ACC112 (cell line): ENCODE results near the gene PSORS1C2.
"Not testable (repeated sequence)": the region's sequence is repeated elsewhere in the genome, so short reads cannot be mapped to it uniquely, and the experiment has no call there.

ENCODE experiments used
- H2AFZ ChIP-seq: fragments of 200-600 bp; sonication (generic); one replicate; pipeline ENCODE4 v1.6.0; 2017; ENCODE audit warnings: antibody characterized with exemption, low read length; ENCODE audit not compliant: unreplicated experiment
- H3K27ac ChIP-seq: fragments of 200-600 bp; sonication (generic); 2 replicates; pipeline ENCODE4 v1.5.1; 2014; ENCODE audit warnings: low read depth, mild to moderate bottlenecking, antibody characterized with exemption, low read length, moderate library complexity
- H3K27me3 ChIP-seq: fragments of 200-600 bp; sonication (generic); 2 replicates; pipeline ENCODE4 v1.6.1; 2014; ENCODE audit warnings: mild to moderate bottlenecking, antibody characterized with exemption, low read length, moderate library complexity, mixed read lengths; ENCODE audit not compliant: insufficient read depth
- H3K36me3 ChIP-seq: fragments of 200-600 bp; sonication (generic); 2 replicates; pipeline ENCODE4 v1.6.1; 2016; ENCODE audit warnings: mild to moderate bottlenecking, antibody characterized with exemption, low read length, moderate library complexity, mixed read lengths; ENCODE audit not compliant: insufficient read depth
- H3K4me1 ChIP-seq: fragments of 200-600 bp; sonication (generic); one replicate; pipeline ENCODE4 v1.6.1; 2016; ENCODE audit warnings: low read length, mixed read lengths; ENCODE audit not compliant: insufficient read depth, unreplicated experiment, control insufficient read depth
- H3K4me3 ChIP-seq: fragments of 200-600 bp; sonication (generic); 2 replicates; pipeline ENCODE4 v1.5.1; 2014; ENCODE audit warnings: mild to moderate bottlenecking, low read depth, low read length
- H3K79me2 ChIP-seq: fragments of 200-600 bp; sonication (generic); one replicate; pipeline ENCODE4 v1.6.0; 2016; ENCODE audit warnings: low read length; ENCODE audit not compliant: control insufficient read depth, unreplicated experiment, insufficient read depth

Gene PSORS1C2

DNA sequence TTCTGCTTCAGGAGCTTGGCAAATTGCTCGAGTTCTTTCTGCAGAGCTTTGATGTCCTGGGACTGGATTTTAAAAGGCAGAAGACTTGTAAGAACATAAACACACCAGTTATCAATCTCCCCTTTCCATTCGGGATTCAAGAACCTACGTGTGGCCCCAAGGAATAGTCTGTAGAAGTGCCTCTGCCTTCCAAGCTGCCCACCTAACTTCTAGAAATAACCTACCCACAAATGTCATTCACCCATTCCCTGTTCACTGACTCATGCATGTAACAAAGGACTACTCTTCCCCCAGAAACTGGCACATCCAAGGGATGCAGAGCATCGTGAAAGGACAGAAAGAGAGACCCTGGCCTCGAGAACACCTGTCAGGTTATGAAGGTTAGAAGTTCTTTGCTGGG lies 27.1 kb upstream of the PSORS1C2 start:
- Histone ChIP-seq H3K36me3 (peaks cover 7% of the 10 kb centered on the region), H3K27me3 (no peaks in the 10 kb centered on the region), H3K4me3 (no peak overlapping the region), H2AFZ (no peak overlapping the region), H3K27ac (no peak overlapping the region), H3K79me2 (peaks cover 3% of the 10 kb centered on the region), H3K4me1 (peaks cover 14% of the 10 kb centered on the region)

DNA sequence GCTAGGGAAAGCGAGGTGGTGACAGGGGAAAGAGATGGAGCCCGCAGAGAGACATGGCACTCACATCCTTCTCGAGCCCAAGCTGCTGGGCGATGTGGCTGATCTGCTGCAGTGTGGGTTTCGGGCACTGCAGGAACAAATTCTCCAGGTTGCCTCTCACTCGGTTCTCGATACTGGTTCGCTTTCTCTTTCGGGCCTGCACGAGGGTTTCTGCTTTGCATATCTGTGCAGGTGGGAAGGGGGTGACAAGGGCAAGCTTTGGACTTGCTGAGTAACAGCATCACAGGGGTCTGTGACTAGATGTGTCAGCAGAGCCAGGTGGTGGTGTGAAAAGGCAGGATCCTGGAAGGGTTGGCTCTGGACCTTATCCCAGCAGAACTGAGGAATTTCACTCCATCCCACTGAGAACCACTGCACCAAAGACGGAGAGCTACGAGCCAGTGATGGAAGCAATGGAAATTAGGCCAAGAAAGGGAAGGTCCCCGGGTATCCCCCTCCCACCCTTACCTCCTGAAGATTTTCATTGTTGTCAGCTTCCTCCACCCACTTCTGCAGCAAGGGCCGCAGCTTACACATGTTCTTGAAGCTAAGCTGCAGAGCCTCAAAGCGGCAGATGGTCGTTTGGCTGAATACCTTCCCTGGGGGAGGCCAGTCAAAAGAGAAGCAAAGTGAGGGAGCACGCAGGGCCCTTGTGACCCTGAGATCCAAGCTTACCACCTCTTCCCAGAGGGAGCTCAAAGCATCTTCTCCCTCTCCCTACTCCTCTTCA lies 26.4 kb upstream of the PSORS1C2 start:
- H3K27ac ChIP-seq, H3K27me3 ChIP-seq, H3K36me3 ChIP-seq, H3K79me2 ChIP-seq, H3K4me3 ChIP-seq, H2AFZ ChIP-seq: not testable (repeated sequence)
- H3K4me1 ChIP-seq = peaks cover 14% of the 10 kb centered on the region

DNA sequence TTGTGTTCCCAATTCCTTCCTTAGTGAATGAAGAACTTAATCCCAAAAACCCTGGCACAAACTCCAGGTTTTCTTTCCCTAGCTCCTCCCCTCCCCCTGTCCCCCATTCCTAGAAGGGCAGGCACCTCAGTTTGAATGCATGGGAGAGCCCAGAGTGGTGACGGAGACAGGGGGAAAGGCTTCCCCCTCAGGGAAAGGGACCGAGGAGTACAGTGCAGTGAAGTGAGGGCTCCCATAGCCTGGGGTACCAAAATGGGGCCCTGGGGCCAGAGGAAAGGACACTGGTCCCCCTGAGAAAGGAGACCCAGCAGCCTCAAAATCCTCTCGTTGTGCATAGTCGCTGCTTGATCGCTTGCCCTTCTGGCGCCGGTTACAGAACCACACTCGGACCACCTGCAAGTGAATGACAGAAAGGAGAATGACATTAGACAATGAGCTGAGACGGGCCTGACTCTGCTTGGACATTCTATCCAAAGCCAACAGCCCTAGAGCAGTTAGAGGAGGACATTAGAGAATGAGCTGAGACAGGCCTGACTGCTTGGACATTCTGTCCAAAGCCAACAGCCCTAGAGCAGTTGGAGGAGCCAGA lies 25.7 kb upstream of the PSORS1C2 start:
- H3K4me3 ChIP-seq, H2AFZ ChIP-seq, H3K36me3 ChIP-seq, H3K79me2 ChIP-seq, H3K27ac ChIP-seq, H3K27me3 ChIP-seq: not testable (repeated sequence)
- peaks cover 20% of the 10 kb centered on the region for H3K4me1 ChIP-seq

DNA sequence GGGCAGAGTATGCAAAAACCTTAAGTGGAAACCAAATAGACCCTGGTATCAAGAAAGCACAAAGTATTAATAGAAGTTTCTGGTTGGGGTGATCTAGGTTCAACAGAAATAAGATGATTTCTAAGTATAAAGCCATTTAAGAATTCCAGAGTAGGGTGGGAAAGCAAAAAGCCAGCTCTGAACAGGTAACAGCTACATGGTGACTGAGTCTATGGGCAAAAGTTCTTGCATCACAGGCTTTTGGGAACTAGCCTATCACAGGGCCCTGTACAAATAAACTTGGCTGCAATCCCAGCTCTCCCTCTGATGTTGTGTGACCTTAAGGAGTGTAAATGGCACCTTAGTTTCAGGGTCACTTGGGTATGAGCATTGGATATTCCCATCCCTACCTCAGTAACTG lies 25.1 kb upstream of the PSORS1C2 start:
- H2AFZ ChIP-seq = no peak overlapping the region
- peaks cover 24% of the 10 kb centered on the region for H3K4me1 ChIP-seq
- peaks cover 7% of the 10 kb centered on the region for H3K36me3 ChIP-seq
- peaks cover 16% of the 10 kb centered on the region for H3K79me2 ChIP-seq
- peak overlapping the region; percentile 13; the same call in 1 of the 2 replicates for H3K27ac ChIP-seq
- no peak overlapping the region for H3K4me3 ChIP-seq
- no peaks in the 10 kb centered on the region for H3K27me3 ChIP-seq

DNA sequence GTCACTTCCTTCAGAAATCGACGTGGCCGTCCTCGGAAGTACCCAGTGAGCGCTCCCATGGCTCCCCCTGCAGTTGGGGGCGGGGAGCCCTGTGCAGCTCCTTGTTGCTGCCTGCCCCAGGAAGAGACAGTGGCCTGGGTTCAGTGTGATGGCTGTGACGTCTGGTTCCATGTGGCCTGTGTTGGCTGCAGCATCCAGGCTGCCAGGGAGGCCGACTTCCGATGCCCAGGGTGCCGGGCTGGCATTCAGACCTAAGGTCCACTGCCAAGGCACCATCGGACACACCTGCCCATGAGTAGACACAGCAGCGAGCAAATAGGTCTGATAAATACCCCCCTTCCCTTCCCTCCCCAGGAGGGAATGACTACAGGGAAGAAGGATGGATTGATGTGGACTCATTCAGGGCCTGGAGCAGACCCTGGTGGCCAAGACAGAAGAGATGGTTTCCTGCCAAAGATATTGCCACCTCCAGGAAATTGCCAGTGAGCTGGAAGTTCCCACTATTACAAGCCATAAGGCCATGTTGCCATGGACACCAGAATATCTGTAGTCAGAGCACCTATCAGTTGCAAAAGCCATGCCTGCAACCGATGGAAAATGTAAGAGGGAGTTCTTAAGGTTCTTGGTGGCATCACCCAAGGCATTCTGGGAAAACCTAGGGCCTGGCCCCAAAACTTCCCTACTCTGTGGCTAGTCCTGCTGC lies 23.7 kb upstream of the PSORS1C2 start:
- Histone ChIP-seq H2AFZ (no peak overlapping the region), H3K79me2 (peaks cover 18% of the 10 kb centered on the region), H3K27ac (no peak overlapping the region), H3K36me3 (peaks cover 7% of the 10 kb centered on the region), H3K27me3 (no peaks in the 10 kb centered on the region), H3K4me3 (no peak overlapping the region), H3K4me1 (peaks cover 24% of the 10 kb centered on the region)

DNA sequence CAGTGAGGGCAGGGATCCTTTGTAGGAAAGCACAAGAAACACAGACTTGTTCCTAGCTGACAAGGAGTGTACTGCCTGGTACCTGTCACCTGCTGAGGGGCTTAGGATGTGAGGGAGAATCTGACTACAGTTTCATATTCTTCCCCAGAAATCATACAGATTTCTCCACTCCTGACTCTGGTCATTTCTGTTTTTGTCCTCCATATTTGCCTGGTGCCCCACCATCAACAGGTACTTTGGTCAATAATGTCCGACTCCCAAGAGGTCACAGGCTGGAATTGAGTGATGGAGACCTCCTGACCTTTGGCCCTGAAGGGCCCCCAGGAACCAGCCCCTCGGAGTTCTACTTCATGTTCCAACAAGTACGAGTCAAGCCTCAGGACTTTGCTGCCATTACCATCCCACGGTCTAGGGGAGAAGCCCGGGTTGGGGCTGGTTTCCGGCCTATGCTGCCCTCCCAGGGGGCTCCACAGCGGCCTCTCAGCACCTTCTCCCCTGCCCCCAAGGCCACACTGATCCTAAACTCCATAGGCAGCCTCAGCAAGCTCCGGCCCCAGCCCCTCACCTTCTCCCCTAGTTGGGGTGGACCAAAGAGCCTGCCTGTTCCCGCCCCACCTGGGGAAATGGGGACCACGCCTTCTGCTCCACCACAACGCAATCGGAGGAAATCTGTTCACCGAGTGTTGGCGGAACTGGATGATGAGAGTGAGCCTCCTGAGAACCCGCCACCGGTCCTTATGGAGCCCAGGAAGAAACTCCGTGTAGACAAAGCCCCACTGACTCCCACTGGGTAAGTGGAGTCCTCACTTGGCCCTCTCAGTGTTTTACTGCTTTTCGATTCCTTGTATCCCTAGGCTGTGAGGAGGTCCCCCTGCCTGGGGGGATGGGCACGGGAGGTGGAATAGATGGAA lies 22.6 kb upstream of the PSORS1C2 start:
- Histone ChIP-seq H3K79me2 (peaks cover 18% of the 10 kb centered on the region), H3K4me1 (peaks cover 34% of the 10 kb centered on the region), H2AFZ (no peak overlapping the region), H3K27ac (no peak overlapping the region), H3K36me3 (peaks cover 8% of the 10 kb centered on the region), H3K27me3 (no peaks in the 10 kb centered on the region), H3K4me3 (no peak overlapping the region)

DNA sequence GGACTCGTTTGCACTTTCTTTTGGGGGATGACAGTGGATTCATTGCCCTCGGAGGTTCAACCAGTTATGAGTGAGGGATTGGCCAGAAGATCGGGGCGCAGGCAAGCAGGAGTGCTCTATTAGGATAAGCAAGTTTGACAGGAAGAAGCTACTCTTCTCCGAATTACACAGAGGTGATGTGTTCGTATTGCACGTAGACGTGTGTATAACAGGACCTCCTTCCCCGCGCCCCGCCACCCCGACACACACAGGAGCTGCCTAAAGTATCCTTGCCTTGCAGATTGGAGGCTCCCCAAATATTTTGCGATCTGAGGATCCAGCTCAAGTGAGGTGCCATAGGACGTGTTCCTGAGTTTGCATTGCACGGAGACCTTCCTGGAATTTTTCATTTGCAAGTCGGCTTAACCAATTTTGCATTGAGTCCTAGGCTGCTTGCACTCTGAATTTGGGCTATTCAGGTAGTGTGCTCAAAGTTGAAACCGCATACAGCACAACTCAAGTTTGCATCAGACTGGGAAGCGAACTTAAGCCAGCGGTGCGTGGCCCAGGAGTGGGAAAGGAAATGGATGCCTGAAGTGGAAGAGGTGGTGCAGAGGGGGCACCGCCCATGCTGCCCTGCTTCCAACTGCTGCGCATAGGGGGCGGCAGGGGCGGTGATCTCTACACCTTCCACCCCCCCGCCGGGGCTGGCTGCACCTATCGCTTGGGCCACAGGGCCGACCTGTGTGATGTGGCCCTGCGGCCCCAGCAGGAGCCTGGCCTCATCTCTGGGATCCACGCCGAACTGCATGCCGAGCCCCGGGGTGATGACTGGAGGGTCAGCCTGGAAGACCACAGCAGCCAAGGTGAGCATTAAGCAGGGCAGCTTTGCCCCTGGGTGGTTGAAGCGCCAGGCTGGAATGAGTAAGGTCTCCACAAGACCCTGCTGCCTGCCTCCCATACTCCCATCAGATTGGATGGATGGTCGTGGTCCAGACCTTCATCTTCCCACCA lies 20.3 kb upstream of the PSORS1C2 start:
- Histone ChIP-seq H2AFZ (peak overlapping the region; percentile 52), H3K4me3 (peak overlapping the region; percentile 92), H3K4me1 (peaks cover 34% of the 10 kb centered on the region), H3K27me3 (no peaks in the 10 kb centered on the region), H3K79me2 (peaks cover 18% of the 10 kb centered on the region), H3K36me3 (peaks cover 24% of the 10 kb centered on the region), H3K27ac (peak overlapping the region; percentile 30)

DNA sequence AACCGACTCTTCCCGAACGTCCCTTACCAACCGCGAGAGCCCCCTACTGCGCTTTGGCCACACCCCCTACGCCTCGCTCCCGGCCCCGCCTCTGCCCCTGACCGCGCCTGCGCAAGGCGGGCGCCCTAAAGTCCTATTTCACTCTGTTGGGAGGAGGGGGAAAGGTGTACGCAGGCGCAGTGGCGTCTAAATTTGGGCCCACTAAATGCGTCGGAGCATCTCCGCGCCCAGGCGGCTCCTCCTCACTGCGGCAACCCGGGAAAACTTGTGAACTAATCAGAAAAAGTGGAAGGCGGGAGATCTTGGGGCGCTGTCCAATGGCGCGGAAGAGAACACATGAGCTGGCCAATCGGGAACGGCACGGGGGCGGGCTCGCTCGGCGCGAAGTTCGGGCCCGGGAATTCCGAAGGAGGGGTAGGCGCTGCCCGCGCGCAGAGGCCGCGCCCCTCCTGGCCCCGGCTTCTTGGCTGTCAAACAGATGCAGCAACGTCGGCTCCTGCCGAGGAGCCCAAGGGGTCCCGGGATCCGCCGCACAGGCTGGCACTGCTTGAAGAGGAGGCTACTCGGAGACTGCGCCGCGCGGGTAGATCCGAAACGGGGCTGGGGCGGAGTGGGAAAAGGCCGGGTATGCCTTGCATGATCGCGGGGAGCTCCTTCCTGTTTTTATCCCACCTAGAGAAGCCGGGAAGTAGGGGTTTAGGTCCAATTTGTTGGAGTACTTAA lies 19.4 kb upstream of the PSORS1C2 start, which contains the start of gene TCF19:
TSS of gene TCF19 (plus strand) at position 450 of the 723 bp plus-strand sequence. CDS start 881 bp downstream, outside the sequence.
- Histone ChIP-seq H3K79me2 (peaks cover 18% of the 10 kb centered on the region), H3K27ac (peak within 1 kb of the TSS; percentile 30), H3K4me3 (peak within 1 kb of the TSS; percentile 92), H3K27me3 (no peaks in the 10 kb centered on the region), H3K36me3 (peaks cover 23% of the 10 kb centered on the region), H2AFZ (peak within 1 kb of the TSS; percentile 52), H3K4me1 (peaks cover 25% of the 10 kb centered on the region)

DNA sequence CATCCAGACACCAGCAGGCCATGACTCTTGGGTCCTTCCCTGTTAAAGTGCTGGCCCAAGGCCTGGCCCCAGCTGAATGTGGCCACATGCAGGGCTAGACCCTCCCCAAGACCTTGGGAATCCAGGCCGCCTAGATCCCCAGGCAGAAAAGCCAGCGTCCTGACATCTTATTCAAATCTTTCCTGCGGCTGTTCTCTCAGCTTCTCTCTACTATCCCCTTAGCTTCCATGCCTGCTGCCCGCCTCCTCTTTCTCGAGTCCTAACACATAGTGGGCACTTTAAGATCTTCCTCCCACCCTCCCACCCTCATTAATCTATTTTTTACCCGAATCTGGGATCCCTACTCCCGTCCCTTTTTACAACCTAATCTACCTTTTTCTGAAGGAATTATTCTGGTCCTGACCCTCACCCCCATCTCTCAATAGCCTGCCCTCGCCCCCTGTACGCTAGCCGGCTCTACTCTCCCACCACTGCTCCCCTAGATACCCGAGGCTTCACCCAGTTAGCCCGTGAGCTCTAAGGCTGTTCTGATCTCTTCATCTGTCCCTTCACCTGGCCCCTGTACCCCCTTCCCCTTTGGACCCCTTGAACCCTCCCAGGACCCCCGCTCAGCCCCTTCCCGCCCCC lies 18.8 kb upstream of the PSORS1C2 start, which contains the start of gene CCHCR1:
TSS of gene CCHCR1 (minus strand) at position 290 of the 627 bp plus-strand sequence. CDS start at position 88, 202 bp downstream.
- Histone ChIP-seq H3K27ac (peak within 1 kb of the TSS; percentile 30), H3K36me3 (peaks cover 17% of the 10 kb centered on the region; the same call in 1 of the 2 replicates), H3K4me1 (peaks cover 20% of the 10 kb centered on the region), H3K79me2 (peaks cover 18% of the 10 kb centered on the region), H2AFZ (peak within 1 kb of the TSS; percentile 52), H3K27me3 (no peaks in the 10 kb centered on the region), H3K4me3 (peak within 1 kb of the TSS; percentile 92)
